ENCODE data around the gene PRLR. TPM values are rescaled to one million over a fixed set of nuclear protein-coding genes. Genes with fewer than 3 reads are reported as not detected.

The PRLR gene
- total and polyA plus RNA-seq, 2 experiments from 2014 or later, result 0.31 to 2.2 TPM

GRCh38 chr5:35143841-35144240 lies 86.4 kb downstream of the PRLR start:
- H3K4me1 Mint-ChIP-seq, result peaks cover 11% of the 10 kb centered on the region
- no peak for ATAC-seq

GRCh38 chr5:35141739-35142138 lies 88.5 kb downstream of the PRLR start:
- Mint-ChIP-seq H3K9me3 (no peaks in the 10 kb centered on the region), H3K4me3 (no peak overlapping the region), H3K27me3 (ENCODE audit: insufficient read depth, low read depth, poor library complexity) (no peaks in the 10 kb centered on the region), H3K4me1 (peaks cover 9% of the 10 kb centered on the region), H3K27ac (no peak overlapping the region), H3K36me3 (ENCODE audit: low read depth) (no peaks in the 10 kb centered on the region)
- no peaks in the 10 kb centered on the region; the same call in 1 of the 2 replicates for H4K20me1 ChIP-seq (replicated peaks; ENCODE audit: insufficient read depth)
- H3K9me2 ChIP-seq (ENCODE audit: insufficient read depth), result peaks cover 3% of the 10 kb centered on the region; the same call in 1 of the 2 replicates
- H3K36me3 ChIP-seq (ENCODE audit: insufficient read depth), result no peaks in the 10 kb centered on the region
- DNase-seq (ENCODE audit: low spot score) (no peak), ATAC-seq (no peak)
- H3K27me3 ChIP-seq (ENCODE audit: insufficient read depth), result no peaks in the 10 kb centered on the region
- no peaks in the 10 kb centered on the region; the same call in 1 of the 2 replicates for H3K4me1 ChIP-seq (ENCODE audit: insufficient read depth)
- no peak overlapping the region for H3K4me2 ChIP-seq
- H2AFZ ChIP-seq, result no peak overlapping the region
- no peak overlapping the region for H3K27ac ChIP-seq (ENCODE audit: low read depth)
- no peaks in the 10 kb centered on the region for H3K79me2 ChIP-seq (replicated peaks; ENCODE audit: insufficient read depth)
- H3K4me3 ChIP-seq, result no peak overlapping the region
- H3F3A ChIP-seq (replicated peaks; ENCODE audit: low read depth), result no peaks in the 10 kb centered on the region
- TF ChIP-seq EZH2phosphoT487 (IDR thresholded peaks at IDR 0.05; ENCODE audit: unreplicated experiment), result no peak
- TF ChIP-seq POLR2AphosphoS5 (IDR thresholded peaks at IDR 0.05; ENCODE audit: low read depth), result no peak
- no peak for TF ChIP-seq JUNB (IDR thresholded peaks at IDR 0.05; ENCODE audit: unreplicated experiment)
- TF ChIP-seq ZNF462 (CRISPR knock-in tag; IDR thresholded peaks at IDR 0.05), result no peak

More at GRCh38 chr5:35143841-35144240, 86.4 kb downstream of the PRLR start:
- Mint-ChIP-seq H3K4me3 (no peak overlapping the region), H3K36me3 (ENCODE audit: low read depth) (no peaks in the 10 kb centered on the region), H3K27me3 (ENCODE audit: insufficient read depth, low read depth, poor library complexity) (no peaks in the 10 kb centered on the region), H3K9me3 (no peaks in the 10 kb centered on the region), H3K27ac (no peak overlapping the region)
- DNase-seq (ENCODE audit: low spot score), result no peak
- Histone ChIP-seq H3K27ac (ENCODE audit: low read depth) (no peak overlapping the region), H3F3A (replicated peaks; ENCODE audit: low read depth) (no peaks in the 10 kb centered on the region), H3K4me3 (no peak overlapping the region), H3K79me2 (replicated peaks; ENCODE audit: insufficient read depth) (no peaks in the 10 kb centered on the region), H3K36me3 (ENCODE audit: insufficient read depth) (no peaks in the 10 kb centered on the region), H3K4me1 (ENCODE audit: insufficient read depth) (no peaks in the 10 kb centered on the region; the same call in 1 of the 2 replicates), H2AFZ (no peak overlapping the region), H3K4me2 (no peak overlapping the region), H4K20me1 (replicated peaks; ENCODE audit: insufficient read depth) (no peaks in the 10 kb centered on the region; the same call in 1 of the 2 replicates), H3K27me3 (ENCODE audit: insufficient read depth) (no peaks in the 10 kb centered on the region), H3K9me2 (ENCODE audit: insufficient read depth) (peaks cover 3% of the 10 kb centered on the region; the same call in 1 of the 2 replicates)
- no peak for TF ChIP-seq POLR2AphosphoS5 (IDR thresholded peaks at IDR 0.05; ENCODE audit: low read depth)
- no peak for TF ChIP-seq EZH2phosphoT487 (IDR thresholded peaks at IDR 0.05; ENCODE audit: unreplicated experiment)
- TF ChIP-seq ZNF114 (CRISPR knock-in tag; IDR thresholded peaks at IDR 0.05), result no peak
- TF ChIP-seq CTCF (conservative IDR thresholded peaks at IDR 0.05; ENCODE audit: low read depth in 2 of 2), result no peak
- TF ChIP-seq EZH2 (IDR thresholded peaks at IDR 0.05; ENCODE audit: low read depth, unreplicated experiment), result no peak
- no peak for TF ChIP-seq JUNB (IDR thresholded peaks at IDR 0.05; ENCODE audit: unreplicated experiment)
- no peak for TF ChIP-seq ZNF331 (CRISPR knock-in tag; IDR thresholded peaks at IDR 0.05; ENCODE audit: low read depth)
- TF ChIP-seq STAT1 (IDR thresholded peaks at IDR 0.05; ENCODE audit: unreplicated experiment), result no peak
- no peak for TF ChIP-seq ETS1 (IDR thresholded peaks at IDR 0.05)
- no peak for TF ChIP-seq CREB1 (CRISPR knock-in tag; IDR thresholded peaks at IDR 0.05; ENCODE audit: low read depth)
